Erythroblast (primary cell): ENCODE data around the gene SSTR4.

Experiments used
- GATA1 ChIP-seq: IDR thresholded peaks from 2 replicates; pipeline ENCODE4 v1.6.1; 2011; ENCODE audit warnings: low read depth, mild to moderate bottlenecking, control low read depth, low read length, moderate library complexity
- POLR2A ChIP-seq: IDR thresholded peaks from 2 replicates; pipeline ENCODE4 v1.6.1; 2011; ENCODE audit warnings: mild to moderate bottlenecking, low read length

DNA sequence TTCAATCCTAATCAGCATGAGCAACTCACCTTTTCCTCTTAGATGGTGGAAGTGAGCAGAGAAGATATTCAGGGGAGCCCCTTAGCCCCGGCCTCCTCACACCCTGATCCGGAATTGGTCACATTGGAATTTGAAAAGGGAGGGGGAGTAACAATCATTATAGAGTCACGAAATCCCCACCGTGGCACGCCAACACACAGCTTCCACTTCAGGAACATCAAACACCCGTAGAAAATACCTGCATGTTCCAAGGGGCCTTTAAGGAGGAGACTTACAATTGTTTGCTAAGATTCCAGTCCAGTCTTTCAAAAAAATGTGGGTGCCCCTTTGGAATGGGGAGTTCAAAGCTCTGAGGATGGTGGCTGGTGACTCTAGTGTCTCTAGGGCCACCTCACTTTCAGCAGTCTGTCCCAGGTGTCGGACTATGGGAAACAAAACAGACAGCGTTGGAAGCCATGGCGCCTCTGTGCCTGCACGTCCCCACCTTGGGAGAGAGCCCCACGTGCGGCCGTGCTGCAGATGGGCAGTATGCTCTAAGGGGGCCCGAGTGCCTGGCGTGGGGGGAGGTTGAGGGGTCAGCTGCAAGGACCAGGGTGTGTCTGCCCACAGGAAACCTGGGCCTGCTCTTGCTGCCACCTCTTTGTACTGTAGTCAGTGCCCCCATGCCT is 48.6 kb downstream of the SSTR4 start:
- TF ChIP-seq POLR2A, result no peak
- TF ChIP-seq GATA1, result no peak
